Cardiac muscle cell (in vitro differentiated cells and primary cell): ENCODE results near the gene ARHGDIA. TPM values are rescaled to one million over a fixed set of nuclear protein-coding genes. Genes with fewer than 3 reads are reported as not detected.

ENCODE experiments used
- DNase-seq, 2 donors: peaks; one replicate each; pipeline versions ENCODE4 v3.0.0 to v3.0.0-alpha.2; 2010 to 2017; ENCODE audit warnings: low read depth in 1 of 2, low spot score in 1 of 2
- H3K27ac ChIP-seq: fragments of 200-600 bp; sonication (generic); 2 replicates; pipeline ENCODE4 v1.5.1; 2016
- H3K27me3 ChIP-seq: fragments of 200-600 bp; sonication (generic); 2 replicates; pipeline ENCODE4 v1.6.0; 2016; ENCODE audit warnings: control low read depth
- H3K36me3 ChIP-seq: fragments of 200-600 bp; sonication (generic); 2 replicates; pipeline ENCODE4 v1.5.1; 2016; ENCODE audit warnings: control low read depth
- H3K4me1 ChIP-seq: fragments of 200-600 bp; sonication (generic); 2 replicates; pipeline ENCODE4 v1.8.1; 2017; ENCODE audit warnings: low read depth, mild to moderate bottlenecking, mixed run types
- H3K4me3 ChIP-seq: fragments of 200-600 bp; sonication (generic); 2 replicates; pipeline ENCODE4 v1.5.1; 2016; ENCODE audit warnings: mild to moderate bottlenecking
- H3K9me3 ChIP-seq: fragments of 200-600 bp; sonication (generic); 2 replicates; pipeline ENCODE4 v1.5.1; 2017; ENCODE audit warnings: low read depth, mild to moderate bottlenecking, control low read depth
- polyA plus RNA-seq: library from polyadenylated mRNA; unstranded; fragments of >200 nt; fragmentation: Nextera tagmentation; extraction: Ambion mirVana; gene quantifications from 2 replicates; pipeline ENCODE4 v1.2.1, GENCODE V29; 2016
- total RNA-seq: library from RNA; depleted of rRNA; stranded (reverse); fragments of >200 nt; gene quantifications from 2 replicates; pipeline ENCODE4 v1.2.3, GENCODE V29; 2016
- TF ChIP-seq, protein P1 (sequence below): IDR thresholded peaks from 2 replicates; pipeline ENCODE4 v1.5.1; 2012; ENCODE audit warnings: low read depth, mild to moderate bottlenecking, low read length

The ARHGDIA gene
- total and polyA plus RNA-seq, 2 experiments from 2014 or later: 101 to 163 TPM

DNA sequence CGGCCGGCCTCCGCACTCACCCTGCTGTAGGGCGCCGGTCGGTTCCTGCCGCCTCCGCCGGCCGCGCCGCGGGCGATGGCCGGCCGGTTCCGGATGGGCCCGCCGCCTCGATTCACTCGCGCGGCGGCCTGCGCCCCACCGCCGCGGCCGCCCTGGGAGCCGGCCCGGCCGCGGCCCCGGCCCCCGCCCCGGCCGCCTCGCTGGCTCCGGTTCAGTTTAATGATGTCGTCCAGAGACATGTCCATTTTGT is 20.1 kb upstream of the ARHGDIA start:
- H3K9me3 ChIP-seq: no peaks in the 10 kb centered on the region
- peak overlapping the region; percentile 82 for H3K4me3 ChIP-seq
- peak overlapping the region; percentile 87 for H3K27ac ChIP-seq
- TF ChIP-seq, protein P1, sequence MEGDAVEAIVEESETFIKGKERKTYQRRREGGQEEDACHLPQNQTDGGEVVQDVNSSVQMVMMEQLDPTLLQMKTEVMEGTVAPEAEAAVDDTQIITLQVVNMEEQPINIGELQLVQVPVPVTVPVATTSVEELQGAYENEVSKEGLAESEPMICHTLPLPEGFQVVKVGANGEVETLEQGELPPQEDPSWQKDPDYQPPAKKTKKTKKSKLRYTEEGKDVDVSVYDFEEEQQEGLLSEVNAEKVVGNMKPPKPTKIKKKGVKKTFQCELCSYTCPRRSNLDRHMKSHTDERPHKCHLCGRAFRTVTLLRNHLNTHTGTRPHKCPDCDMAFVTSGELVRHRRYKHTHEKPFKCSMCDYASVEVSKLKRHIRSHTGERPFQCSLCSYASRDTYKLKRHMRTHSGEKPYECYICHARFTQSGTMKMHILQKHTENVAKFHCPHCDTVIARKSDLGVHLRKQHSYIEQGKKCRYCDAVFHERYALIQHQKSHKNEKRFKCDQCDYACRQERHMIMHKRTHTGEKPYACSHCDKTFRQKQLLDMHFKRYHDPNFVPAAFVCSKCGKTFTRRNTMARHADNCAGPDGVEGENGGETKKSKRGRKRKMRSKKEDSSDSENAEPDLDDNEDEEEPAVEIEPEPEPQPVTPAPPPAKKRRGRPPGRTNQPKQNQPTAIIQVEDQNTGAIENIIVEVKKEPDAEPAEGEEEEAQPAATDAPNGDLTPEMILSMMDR: no peak
- peaks cover 36% of the 10 kb centered on the region for H3K36me3 ChIP-seq
- H3K4me1 ChIP-seq: peaks cover 6% of the 10 kb centered on the region
- no peaks in the 10 kb centered on the region for H3K27me3 ChIP-seq
- DNase-seq: no peak

DNA sequence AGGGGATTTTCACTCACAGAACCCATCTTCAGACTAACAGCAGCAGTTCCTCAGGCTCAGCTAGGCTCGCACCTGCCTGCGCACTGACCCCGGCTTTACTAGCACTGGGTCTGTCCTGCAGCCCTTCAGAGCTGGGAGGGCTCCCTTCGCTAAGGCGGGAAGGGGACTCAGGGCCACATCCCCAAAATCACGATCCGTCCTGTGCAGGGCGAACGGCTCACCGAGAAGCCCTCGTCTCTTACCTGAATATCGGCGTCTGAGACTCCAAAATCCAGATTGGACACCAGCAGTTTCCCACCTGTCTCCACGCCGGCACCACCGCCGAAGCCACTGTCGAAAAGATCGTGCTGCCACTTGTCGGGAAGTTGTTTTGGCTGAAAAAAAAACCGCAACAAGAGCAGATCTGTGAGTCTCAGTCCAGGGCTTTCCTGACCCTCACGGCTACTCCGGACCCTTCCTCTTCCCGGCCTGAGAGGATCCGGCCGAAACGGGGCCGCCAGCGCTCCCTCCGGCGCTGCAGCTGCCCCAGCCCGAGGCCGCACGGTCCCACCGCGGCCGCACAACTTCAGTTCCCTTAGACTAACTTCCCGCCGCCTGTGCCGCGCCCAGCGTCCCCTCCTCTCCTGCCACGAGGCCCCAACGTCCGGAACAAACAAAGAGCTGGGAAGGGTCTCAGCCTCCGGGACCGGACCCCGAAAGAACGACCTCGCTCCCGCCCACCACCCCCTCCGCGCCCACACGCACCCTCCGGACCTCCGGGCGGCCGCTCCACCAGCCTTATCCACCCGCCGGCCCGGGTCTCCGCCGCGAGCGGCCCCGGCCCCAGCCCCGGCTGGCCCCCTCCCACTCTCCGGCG is 19.5 kb upstream of the ARHGDIA start:
- peak overlapping the region; percentile 85 for H3K27ac ChIP-seq
- peak in 1 of 2 donors; percentile 31 for DNase-seq
- peaks cover 36% of the 10 kb centered on the region for H3K36me3 ChIP-seq
- no peaks in the 10 kb centered on the region for H3K27me3 ChIP-seq
- H3K9me3 ChIP-seq: no peaks in the 10 kb centered on the region
- H3K4me3 ChIP-seq: peak overlapping the region; percentile 82
- TF ChIP-seq, protein P1: no peak
- H3K4me1 ChIP-seq: peaks cover 6% of the 10 kb centered on the region

DNA sequence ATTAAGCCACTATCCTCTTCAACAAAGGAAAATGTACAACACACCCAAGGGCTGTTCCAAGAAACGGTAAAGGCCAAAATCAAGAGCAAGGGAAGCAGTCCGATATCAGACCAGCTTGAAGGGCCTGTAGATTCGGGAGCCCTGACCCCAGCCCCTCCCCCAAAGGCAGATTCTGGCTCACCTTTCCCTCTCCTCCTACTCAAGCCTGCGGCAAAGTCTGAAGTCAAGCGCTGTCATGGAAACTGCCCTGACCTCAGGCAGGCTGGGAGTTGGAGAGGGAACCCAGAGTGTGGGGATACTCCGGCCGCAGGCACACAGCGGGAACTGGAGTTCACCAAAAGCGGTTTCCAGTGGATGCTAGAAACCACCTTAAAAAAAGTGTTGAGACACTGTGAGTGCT is 18.5 kb upstream of the ARHGDIA start:
- no peak overlapping the region for H3K4me3 ChIP-seq

DNA sequence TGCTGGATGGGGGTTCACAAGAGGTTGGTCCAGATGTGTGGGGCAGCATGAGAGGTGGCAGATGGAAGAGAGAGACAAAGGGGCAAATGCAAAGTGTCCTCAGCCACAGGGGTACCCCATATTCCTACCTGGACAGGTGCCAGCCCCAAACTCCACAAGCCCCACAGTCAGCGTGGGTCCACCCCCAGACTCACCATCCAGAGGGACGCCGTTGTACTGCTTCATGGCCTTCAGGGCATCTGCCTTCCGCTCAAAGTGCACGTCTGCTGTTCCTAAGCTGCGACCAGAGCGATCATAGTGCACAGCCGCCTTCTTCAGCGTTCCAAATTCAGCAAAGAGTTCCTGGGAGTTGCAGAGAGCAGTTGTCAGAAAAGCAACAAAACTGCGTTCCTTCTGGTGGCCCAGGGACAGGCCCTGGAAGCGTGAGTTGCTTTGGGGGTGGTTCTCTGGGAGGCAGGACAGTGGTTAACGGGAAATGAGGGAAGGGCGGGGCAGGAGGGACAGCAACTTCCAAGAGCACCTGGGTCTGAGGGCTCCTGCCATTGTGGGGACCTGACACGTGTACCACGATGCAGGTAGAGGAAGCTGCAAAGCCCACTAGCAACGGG is 18.0 kb upstream of the ARHGDIA start:
- Histone ChIP-seq H3K36me3 (peaks cover 37% of the 10 kb centered on the region), H3K9me3 (no peaks in the 10 kb centered on the region), H3K27ac (no peak overlapping the region)

More for the DNA sequence above, 18.5 kb upstream of the ARHGDIA start:
- Histone ChIP-seq H3K36me3 (peaks cover 33% of the 10 kb centered on the region), H3K4me1 (peaks cover 6% of the 10 kb centered on the region), H3K9me3 (no peaks in the 10 kb centered on the region), H3K27me3 (no peaks in the 10 kb centered on the region), H3K27ac (no peak overlapping the region)
- TF ChIP-seq, protein P1: no peak
- DNase-seq: no peak

DNA sequence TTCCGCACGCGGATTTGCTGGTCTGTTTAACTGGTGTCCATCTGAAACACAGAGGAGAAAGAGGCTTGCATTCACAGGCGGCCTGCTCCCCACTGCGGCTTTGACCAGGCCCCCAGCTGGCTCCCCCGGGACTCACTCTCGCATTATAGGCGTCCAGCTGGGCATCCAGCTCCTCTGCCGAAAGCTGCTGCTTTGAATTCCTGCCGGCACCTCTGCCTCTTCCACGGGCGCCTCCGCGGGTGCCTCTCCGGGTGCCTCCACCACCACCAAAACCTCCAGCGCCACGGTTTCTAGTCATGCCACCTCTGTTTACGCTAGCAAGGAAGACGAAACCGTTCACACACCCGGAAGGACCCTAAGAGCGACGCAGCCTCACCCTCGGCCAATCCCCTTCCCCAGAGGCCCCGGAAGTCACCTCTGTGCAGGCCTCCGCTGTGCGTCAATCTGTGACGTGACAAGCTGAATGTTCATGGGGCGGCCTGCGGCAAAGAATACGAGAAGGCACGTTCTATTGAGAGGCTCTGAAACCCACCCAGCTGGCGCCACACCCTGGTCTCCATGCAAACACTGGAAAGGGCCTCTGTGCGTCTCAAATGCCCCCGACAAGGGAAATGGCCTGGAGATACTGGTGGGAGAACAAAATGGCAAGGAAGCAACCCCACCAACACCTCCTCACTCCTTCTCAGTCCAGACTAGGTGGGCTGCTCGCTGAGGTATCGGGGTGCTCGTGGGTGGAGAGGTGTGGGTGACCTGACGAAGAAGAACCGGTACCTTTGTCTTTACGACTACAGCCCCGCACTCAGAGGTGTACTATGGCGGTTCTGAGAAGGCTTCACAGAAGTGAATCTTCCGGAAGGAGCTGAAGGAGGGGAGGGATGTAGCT is 17.2 kb upstream of the ARHGDIA start:
- no peak overlapping the region for H3K4me3 ChIP-seq
- H3K4me1 ChIP-seq: peaks cover 6% of the 10 kb centered on the region
- peaks cover 37% of the 10 kb centered on the region for H3K36me3 ChIP-seq
- H3K27ac ChIP-seq: no peak overlapping the region
- no peak for DNase-seq
- H3K9me3 ChIP-seq: no peaks in the 10 kb centered on the region
- TF ChIP-seq, protein P1: no peak
- no peaks in the 10 kb centered on the region for H3K27me3 ChIP-seq

More for the DNA sequence above, 18.0 kb upstream of the ARHGDIA start:
- no peak overlapping the region for H3K4me3 ChIP-seq
- H3K27me3 ChIP-seq: no peaks in the 10 kb centered on the region
- DNase-seq: no peak
- TF ChIP-seq, protein P1: no peak
- H3K4me1 ChIP-seq: peaks cover 6% of the 10 kb centered on the region
